Stimulated activated CD8-positive, alpha-beta memory T cell treated with anti-CD3 and anti-CD28 coated beads, Interleukin-4, amount 100 ng/mL, for 4 hours (primary cell): ENCODE data around the gene G6PC3.

Source experiments
- DNase-seq, 2 donors: peaks; one replicate each; pipeline ENCODE4 v3.0.0-alpha.2; 2020; ENCODE audit warnings: low read depth in 2 of 2, low spot score in 1 of 2

Gene G6PC3

DNA sequence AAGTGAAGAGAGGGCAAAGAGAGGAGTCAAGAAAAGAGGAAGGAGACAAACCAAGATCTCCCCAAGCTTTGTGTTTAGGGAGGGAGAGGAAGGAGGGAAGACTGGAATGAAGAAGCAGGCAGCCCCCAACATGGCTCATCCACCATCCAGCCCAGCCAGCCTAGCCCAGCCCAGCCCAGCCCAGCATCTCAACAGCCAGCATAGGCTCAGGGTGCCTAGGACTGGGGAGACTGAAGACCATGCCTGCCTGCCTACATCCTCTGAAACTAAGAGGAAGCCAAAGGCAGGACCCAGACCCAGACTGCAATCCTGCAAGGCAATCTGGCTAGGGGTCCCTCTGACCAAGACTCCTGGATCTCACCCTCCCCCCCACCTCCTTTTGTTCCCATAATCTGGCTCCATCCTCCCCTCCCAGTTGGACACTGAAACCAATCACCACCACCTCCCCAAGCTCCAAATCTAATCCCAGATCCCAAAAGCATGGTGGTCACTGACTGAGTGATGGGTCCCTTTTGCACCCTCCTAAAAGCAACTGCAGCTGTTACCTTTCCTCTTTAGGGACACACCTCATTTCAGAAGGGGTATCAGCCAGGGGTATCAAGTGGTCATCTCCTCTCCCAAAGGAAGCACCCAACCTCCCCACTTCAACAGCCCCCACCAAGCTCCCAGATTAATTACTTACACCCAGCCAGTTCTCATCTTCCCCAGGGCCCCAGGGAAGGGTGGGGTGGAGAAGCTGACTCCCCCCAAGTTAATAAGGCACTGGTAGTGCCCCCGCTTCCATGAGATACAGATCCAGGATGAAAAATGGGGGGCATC lies 51.7 kb downstream of the G6PC3 start:
- DNase-seq: no peak

DNA sequence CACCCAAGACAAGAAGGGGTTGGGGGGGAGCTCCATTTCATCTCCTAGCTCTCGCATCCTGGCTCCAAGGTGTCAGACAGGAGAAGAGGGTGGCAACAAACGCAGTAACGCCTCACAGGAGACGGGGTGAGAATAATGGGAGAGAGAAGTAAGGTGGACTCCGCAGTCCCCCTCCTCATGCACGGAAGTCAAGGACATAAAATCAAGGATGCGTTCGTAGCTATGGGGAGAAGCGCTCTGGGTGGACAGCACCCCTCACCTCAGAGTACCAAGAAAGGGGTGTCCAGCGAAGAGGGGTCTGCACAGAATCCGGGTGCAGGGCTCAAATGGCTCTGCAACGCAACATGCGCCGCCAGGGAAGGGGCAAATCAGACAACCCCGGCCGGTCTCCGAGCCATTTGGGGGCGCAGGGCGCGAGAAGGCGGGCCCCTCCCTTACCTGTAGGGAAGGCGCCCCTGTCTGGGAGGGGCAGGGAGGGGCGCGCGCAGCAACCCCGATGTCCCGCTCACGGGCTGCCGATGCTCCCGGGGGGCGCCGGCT lies 52.4 kb downstream of the G6PC3 start:
- peak in 1 of 2 donors; percentile 1 for DNase-seq

DNA sequence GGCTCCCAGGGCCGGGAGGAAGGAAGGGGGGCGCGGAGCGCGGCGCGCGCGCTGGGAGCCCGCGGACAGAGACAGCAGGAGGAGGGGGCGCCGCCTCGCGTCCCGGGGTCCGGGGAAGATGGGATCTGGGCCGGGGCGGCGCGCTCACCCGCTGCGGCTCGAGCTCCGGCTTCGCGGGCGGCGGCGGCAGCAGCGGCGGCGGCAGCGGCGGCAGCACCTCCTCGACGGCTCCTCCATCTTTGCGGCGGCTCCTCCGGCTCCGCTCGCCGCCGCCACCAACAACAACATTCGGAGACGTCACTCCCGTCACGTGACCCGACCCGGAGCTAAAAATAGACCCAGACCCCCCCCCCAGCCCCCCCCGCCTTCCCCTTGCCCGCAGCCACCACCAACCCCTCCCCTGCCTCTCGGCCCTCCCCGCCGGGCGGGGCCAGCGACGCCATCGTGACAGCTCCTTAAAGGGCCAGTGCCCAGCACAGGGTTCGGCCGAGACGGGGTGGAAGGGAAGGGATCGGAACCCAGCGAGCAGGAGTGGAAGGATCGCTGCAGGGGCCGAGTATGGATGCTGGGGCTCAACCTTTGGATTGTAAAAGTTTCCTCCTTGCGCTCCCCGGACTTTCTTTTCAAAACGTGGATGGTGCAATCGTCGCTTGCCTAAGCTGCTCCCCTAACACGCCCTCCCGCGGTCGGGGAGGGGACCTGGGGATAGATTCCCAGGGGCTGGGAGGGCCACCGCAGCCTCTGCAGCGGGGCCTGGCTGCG lies 53.0 kb downstream of the G6PC3 start, which contains the start of gene HDAC5:
TSS of gene HDAC5 (minus strand) at position 286 of the 762 bp plus-strand sequence. CDS start 6,126 bp downstream, outside the sequence.
- peak; percentile 92 to 94 for DNase-seq

DNA sequence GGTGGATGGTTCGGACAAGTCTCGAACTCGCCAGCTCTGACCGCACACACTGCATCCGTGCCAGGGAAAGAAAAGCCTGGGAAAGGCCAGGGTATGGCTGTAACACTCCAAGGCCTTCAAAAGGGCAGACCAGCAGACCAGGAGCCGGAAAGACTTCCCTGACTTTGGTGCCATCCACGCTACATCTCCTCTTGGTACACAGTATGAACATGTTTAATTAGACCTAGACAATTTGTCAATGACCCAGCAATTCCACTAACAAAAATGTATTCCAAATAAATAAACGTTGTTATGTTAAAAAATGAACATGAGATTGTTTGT lies 53.5 kb downstream of the G6PC3 start:
- no peak for DNase-seq
